Activated CD4-positive, alpha-beta T cell treated with anti-CD3 and anti-CD28 coated beads, Interleukin-2, amount 10 ng/mL, durations not matched to agents 7 days and 5 days (primary cell): Measurements from ENCODE around the gene CSNK2A2. TPM values are rescaled to one million over a fixed set of nuclear protein-coding genes. Genes with fewer than 3 reads are reported as not detected.
A peak's percentile ranks its signal among the peaks of the same experiment; 100 is the strongest.

ENCODE experiments used
- CTCF ChIA-PET: fragments of 350-600 bp; sonication (Branson Sonifier 250); formaldehyde crosslinking; loops from one replicate; lab custom pipeline; 2021; ENCODE audit warnings: antibody characterized with exemption; lab: Charles Lee
- POLR2A ChIA-PET: fragments of 350-600 bp; sonication (Branson Sonifier 250); formaldehyde crosslinking; loops from one replicate; lab custom pipeline; 2021; ENCODE audit warnings: antibody characterized with exemption; lab: Charles Lee
- DNase-seq: peaks from one replicate; pipeline ENCODE4 v3.0.0-alpha.2; 2020
- H3K27ac Mint-ChIP-seq: one replicate; pipeline ENCODE4 v1.8.0; 2021; ENCODE audit warnings: mild to moderate bottlenecking, moderate library complexity, mixed read lengths
- H3K27me3 Mint-ChIP-seq: one replicate; pipeline ENCODE4 v1.8.0; 2021; ENCODE audit warnings: mixed read lengths
- H3K36me3 Mint-ChIP-seq: one replicate; pipeline ENCODE4 v1.8.0; 2021; ENCODE audit warnings: low read depth, mixed read lengths
- H3K4me1 Mint-ChIP-seq: one replicate; pipeline ENCODE4 v1.8.0; 2021; ENCODE audit warnings: mixed read lengths
- H3K4me3 Mint-ChIP-seq: one replicate; pipeline ENCODE4 v1.8.0; 2021; ENCODE audit warnings: mild to moderate bottlenecking, moderate library complexity, mixed read lengths
- H3K9me3 Mint-ChIP-seq: one replicate; pipeline ENCODE4 v1.8.0; 2021; ENCODE audit warnings: mixed read lengths
- total RNA-seq, 2 experiments: library from RNA; stranded (reverse); gene quantifications; one replicate each; pipeline ENCODE4 v1.2.3, GENCODE V29; 2021

The CSNK2A2 gene
- total RNA-seq, 2 experiments from 2014 or later = 64.8 to 70.4 TPM

GRCh38 chr16:58217311-58217925, 19.5 kb upstream of the CSNK2A2 start:
- DNase-seq = no peak
- POLR2A ChIA-PET = no interaction called here
- H3K36me3 Mint-ChIP-seq = no peaks in the 10 kb centered on the region
- H3K27ac Mint-ChIP-seq = no peak overlapping the region
- H3K4me3 Mint-ChIP-seq = no peak overlapping the region
- CTCF ChIA-PET = no interaction called here
- peaks cover 3% of the 10 kb centered on the region for H3K9me3 Mint-ChIP-seq
- no peaks in the 10 kb centered on the region for H3K4me1 Mint-ChIP-seq
- peaks cover 23% of the 10 kb centered on the region for H3K27me3 Mint-ChIP-seq

GRCh38 chr16:58212824-58213655, 15.1 kb upstream of the CSNK2A2 start:
- H3K4me1 Mint-ChIP-seq = no peaks in the 10 kb centered on the region
- no peak overlapping the region for H3K27ac Mint-ChIP-seq
- no peak overlapping the region for H3K4me3 Mint-ChIP-seq
- H3K9me3 Mint-ChIP-seq = peaks cover 3% of the 10 kb centered on the region
- H3K27me3 Mint-ChIP-seq = peaks cover 30% of the 10 kb centered on the region
- POLR2A ChIA-PET = no interaction called here
- CTCF ChIA-PET = no interaction called here
- H3K36me3 Mint-ChIP-seq = no peaks in the 10 kb centered on the region
- no peak for DNase-seq

DNA sequence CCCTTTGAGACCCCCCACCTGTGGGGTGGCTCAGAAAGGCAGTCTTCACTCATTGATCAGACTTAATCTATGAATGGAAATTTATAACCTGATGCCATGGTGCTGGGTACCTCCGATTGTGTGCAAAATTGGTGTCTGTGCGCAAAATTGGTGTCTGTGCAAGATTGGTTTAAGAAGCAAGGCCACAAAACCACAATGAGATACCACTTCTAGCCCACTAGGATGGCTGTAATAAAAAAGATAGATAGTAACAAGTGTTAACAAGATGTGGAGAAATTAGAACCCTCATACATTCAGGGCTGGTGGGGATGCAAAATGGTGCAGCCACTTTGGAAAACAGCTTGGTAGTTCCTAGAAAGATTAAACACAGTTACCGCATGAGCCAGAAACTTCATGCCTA, 13.9 kb upstream of the CSNK2A2 start:
- no peak overlapping the region for H3K27ac Mint-ChIP-seq
- peaks cover 1% of the 10 kb centered on the region for H3K4me1 Mint-ChIP-seq
- peaks cover 3% of the 10 kb centered on the region for H3K9me3 Mint-ChIP-seq
- no peaks in the 10 kb centered on the region for H3K36me3 Mint-ChIP-seq
- no peak overlapping the region for H3K4me3 Mint-ChIP-seq
- ChIA-PET POLR2A (no interaction called here), CTCF (interaction anchor here (1.3 kb wide), 1 partner anchor 10 kb away, joined by 3 read pairs; no protein-coding TSS in a partner anchor)
- no peak for DNase-seq
- peaks cover 30% of the 10 kb centered on the region for H3K27me3 Mint-ChIP-seq

DNA sequence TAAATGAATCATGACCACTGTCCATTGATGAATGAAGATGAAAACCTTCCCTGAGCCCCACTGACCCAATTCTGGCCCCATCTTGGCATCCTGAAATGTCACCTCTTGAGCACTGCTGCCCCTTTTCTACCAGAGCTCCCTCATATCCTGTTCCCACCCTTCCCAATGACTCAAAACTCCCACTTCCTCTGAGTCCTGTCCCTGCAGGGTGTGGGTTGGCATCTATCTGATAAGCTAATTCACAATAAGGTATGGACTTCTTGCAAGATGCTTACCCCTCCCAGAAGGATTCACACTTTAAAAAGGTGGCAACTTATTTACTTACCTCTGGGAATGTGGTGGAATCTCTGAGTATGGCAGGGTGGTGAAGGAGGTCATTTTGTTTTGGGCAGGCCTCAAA, 13.3 kb upstream of the CSNK2A2 start:
- Mint-ChIP-seq H3K9me3 (peaks cover 3% of the 10 kb centered on the region), H3K27me3 (peaks cover 30% of the 10 kb centered on the region), H3K36me3 (no peaks in the 10 kb centered on the region), H3K27ac (no peak overlapping the region), H3K4me1 (peaks cover 2% of the 10 kb centered on the region), H3K4me3 (no peak overlapping the region)
- ChIA-PET POLR2A (no interaction called here), CTCF (interaction anchor here (1.3 kb wide), 1 partner anchor 9 kb away, joined by 3 read pairs; no protein-coding TSS in a partner anchor)
- DNase-seq = no peak

GRCh38 chr16:58205276-58206036, 7.5 kb upstream of the CSNK2A2 start:
- CTCF ChIA-PET = no interaction called here
- Mint-ChIP-seq H3K9me3 (no peaks in the 10 kb centered on the region), H3K36me3 (no peaks in the 10 kb centered on the region), H3K27me3 (peaks cover 17% of the 10 kb centered on the region), H3K4me1 (peaks cover 2% of the 10 kb centered on the region), H3K4me3 (no peak overlapping the region), H3K27ac (no peak overlapping the region)
- no peak for DNase-seq
- POLR2A ChIA-PET = no interaction called here

DNA sequence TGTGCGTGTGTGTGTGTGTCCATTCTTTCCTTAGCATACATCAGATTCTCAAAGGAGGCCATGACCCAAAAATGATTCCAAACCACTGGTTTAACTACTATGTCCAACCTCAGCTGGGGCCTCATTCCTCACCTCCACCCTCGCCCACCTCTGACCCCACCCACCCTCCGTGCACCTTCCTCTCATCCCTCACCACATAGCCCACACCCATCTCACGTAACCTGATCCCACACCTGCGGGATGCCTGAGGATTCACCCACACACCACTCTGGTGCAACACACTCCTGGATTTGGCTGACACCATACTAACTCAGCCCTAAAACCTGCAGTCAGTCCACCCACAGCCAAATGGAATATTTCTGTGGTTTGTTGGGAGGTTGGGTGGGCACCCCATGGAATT, 3.3 kb upstream of the CSNK2A2 start:
- ChIA-PET POLR2A (no interaction called here), CTCF (no interaction called here)
- DNase-seq = no peak
- H3K27me3 Mint-ChIP-seq = peaks cover 21% of the 10 kb centered on the region
- H3K4me1 Mint-ChIP-seq = peaks cover 18% of the 10 kb centered on the region
- H3K9me3 Mint-ChIP-seq = no peaks in the 10 kb centered on the region
- no peak overlapping the region for H3K27ac Mint-ChIP-seq
- no peak overlapping the region for H3K4me3 Mint-ChIP-seq
- peaks cover 4% of the 10 kb centered on the region for H3K36me3 Mint-ChIP-seq

DNA sequence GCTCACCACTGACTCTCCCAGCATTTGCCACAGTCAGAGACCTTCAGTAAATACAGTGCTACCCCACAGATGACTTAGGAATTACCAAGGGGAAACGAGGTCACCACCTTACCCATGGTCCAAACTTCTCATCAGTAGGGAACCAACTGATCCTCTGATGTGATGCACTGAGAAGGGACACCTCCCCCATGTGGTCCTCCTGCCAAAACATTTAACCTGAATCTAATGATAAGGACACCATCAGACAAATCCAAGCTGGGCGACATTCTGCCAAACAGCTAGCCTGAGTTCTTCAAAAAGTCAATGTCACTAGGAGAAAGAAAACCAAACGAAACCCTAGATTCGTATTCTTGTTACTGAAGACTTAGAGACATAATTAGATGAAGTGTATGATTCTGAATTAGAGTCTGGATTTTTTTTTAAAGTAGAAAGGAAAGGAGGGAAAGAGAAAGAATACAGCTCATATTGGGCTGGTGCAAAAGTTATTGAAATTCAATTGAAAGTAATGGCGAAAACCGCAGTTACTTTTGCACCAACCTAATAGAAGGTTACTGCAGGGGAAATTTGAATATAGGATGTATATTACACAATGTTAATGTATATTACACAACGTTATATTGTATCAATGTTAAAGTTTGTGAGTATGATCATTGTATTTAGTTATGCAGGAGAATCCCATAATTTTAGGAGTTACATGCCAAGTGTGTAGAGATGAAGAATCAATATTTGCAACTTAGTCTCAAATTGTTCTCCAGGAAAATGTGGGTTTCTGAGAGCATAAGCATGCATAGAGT, 2.3 kb upstream of the CSNK2A2 start:
- Mint-ChIP-seq H3K27ac (no peak overlapping the region), H3K9me3 (no peaks in the 10 kb centered on the region), H3K27me3 (peaks cover 21% of the 10 kb centered on the region), H3K36me3 (peaks cover 10% of the 10 kb centered on the region), H3K4me1 (peaks cover 27% of the 10 kb centered on the region), H3K4me3 (no peak overlapping the region)
- ChIA-PET POLR2A (no interaction called here), CTCF (interaction anchor here (0.5 kb wide), 1 partner anchor 290 kb away, joined by 4 read pairs; no protein-coding TSS in a partner anchor)
- DNase-seq = no peak

GRCh38 chr16:58198803-58199411, 1.0 kb upstream of the CSNK2A2 start:
- H3K36me3 Mint-ChIP-seq = peaks cover 20% of the 10 kb centered on the region
- DNase-seq = no peak
- peaks cover 34% of the 10 kb centered on the region for H3K4me1 Mint-ChIP-seq
- CTCF ChIA-PET = interaction anchor here (0.9 to 1.1 kb wide), 4 partner anchors 9 to 53 kb away, joined by 3 to 4 read pairs (median 4); no protein-coding TSS in a partner anchor
- H3K27ac Mint-ChIP-seq = peak overlapping the region; percentile 78
- H3K27me3 Mint-ChIP-seq = peaks cover 21% of the 10 kb centered on the region
- POLR2A ChIA-PET = no interaction called here
- H3K4me3 Mint-ChIP-seq = peak overlapping the region; percentile 72
- H3K9me3 Mint-ChIP-seq = no peaks in the 10 kb centered on the region

GRCh38 chr16:58197314-58198012, 443 bp downstream of the CSNK2A2 start:
- H3K4me1 Mint-ChIP-seq = peaks cover 41% of the 10 kb centered on the region
- ChIA-PET POLR2A (no interaction called here), CTCF (interaction anchor here (0.6 to 2.0 kb wide), 5 partner anchors 9 to 170 kb away, joined by 3 to 8 read pairs (median 3); no protein-coding TSS in a partner anchor)
- H3K9me3 Mint-ChIP-seq = no peaks in the 10 kb centered on the region
- peak overlapping the region; percentile 79 for H3K4me3 Mint-ChIP-seq
- H3K27me3 Mint-ChIP-seq = peaks cover 18% of the 10 kb centered on the region
- peaks cover 33% of the 10 kb centered on the region for H3K36me3 Mint-ChIP-seq
- H3K27ac Mint-ChIP-seq = peak overlapping the region; percentile 84
- no peak for DNase-seq

GRCh38 chr16:58196898-58197313, 1.0 kb downstream of the CSNK2A2 start:
- Mint-ChIP-seq H3K9me3 (no peaks in the 10 kb centered on the region), H3K27me3 (peaks cover 15% of the 10 kb centered on the region), H3K27ac (peak overlapping the region; percentile 84), H3K36me3 (peaks cover 37% of the 10 kb centered on the region), H3K4me1 (peaks cover 45% of the 10 kb centered on the region), H3K4me3 (peak overlapping the region; percentile 79)
- DNase-seq = no peak
- CTCF ChIA-PET = interaction anchor here (0.6 to 2.0 kb wide), 4 partner anchors 9 to 170 kb away, joined by 3 to 8 read pairs (median 3); no protein-coding TSS in a partner anchor
- POLR2A ChIA-PET = no interaction called here

GRCh38 chr16:58195771-58196170, 2.1 kb downstream of the CSNK2A2 start:
- H3K27me3 Mint-ChIP-seq = peaks cover 12% of the 10 kb centered on the region
- peak overlapping the region; percentile 30 for H3K4me3 Mint-ChIP-seq
- peaks cover 45% of the 10 kb centered on the region for H3K36me3 Mint-ChIP-seq
- no peaks in the 10 kb centered on the region for H3K9me3 Mint-ChIP-seq
- DNase-seq = no peak
- no peak overlapping the region for H3K27ac Mint-ChIP-seq
- H3K4me1 Mint-ChIP-seq = peaks cover 52% of the 10 kb centered on the region
- CTCF ChIA-PET = interaction anchor here (0.6 to 2.0 kb wide), 4 partner anchors 13 to 169 kb away, joined by 3 to 8 read pairs (median 4); no protein-coding TSS in a partner anchor
- POLR2A ChIA-PET = no interaction called here
